WERI-Rb-1 (cell line): Measurements from ENCODE around the gene ANO4.

Source experiments
- DNase-seq: peaks from one replicate; pipeline ENCODE4 v3.0.0-alpha.2; 2020
- H3K27ac ChIP-seq: fragments of 250-450 bp; sonication (Bioruptor Pico); 2 replicates; pipeline ENCODE4 v1.5.1; 2020; ENCODE audit warnings: mild to moderate bottlenecking, moderate library complexity
- H3K27me3 ChIP-seq: fragments of 250-450 bp; sonication (Bioruptor Pico); 2 replicates; pipeline ENCODE4 v1.5.1; 2021; ENCODE audit warnings: mild to moderate bottlenecking, low read depth, moderate library complexity; ENCODE audit not compliant: insufficient read depth, severe bottlenecking
- H3K36me3 ChIP-seq: fragments of 250-450 bp; sonication (Bioruptor Pico); 2 replicates; pipeline ENCODE4 v1.5.1; 2020; ENCODE audit warnings: mild to moderate bottlenecking, moderate library complexity
- H3K4me3 ChIP-seq: 2 replicates; pipeline ENCODE4 v1.5.1; 2011; ENCODE audit warnings: low read depth, mild to moderate bottlenecking, control low read depth, low read length
- H3K9me3 ChIP-seq: fragments of 250-450 bp; sonication (Bioruptor Pico); 2 replicates; pipeline ENCODE4 v1.5.1; 2021; ENCODE audit warnings: mild to moderate bottlenecking, moderate library complexity; ENCODE audit not compliant: severe bottlenecking
- TF ChIP-seq, protein P1 (sequence below): IDR thresholded peaks from 2 replicates; pipeline ENCODE4 v1.5.1; 2011; ENCODE audit warnings: low read depth, mild to moderate bottlenecking, control low read depth, inconsistent platforms, low read length

The ANO4 gene

DNA sequence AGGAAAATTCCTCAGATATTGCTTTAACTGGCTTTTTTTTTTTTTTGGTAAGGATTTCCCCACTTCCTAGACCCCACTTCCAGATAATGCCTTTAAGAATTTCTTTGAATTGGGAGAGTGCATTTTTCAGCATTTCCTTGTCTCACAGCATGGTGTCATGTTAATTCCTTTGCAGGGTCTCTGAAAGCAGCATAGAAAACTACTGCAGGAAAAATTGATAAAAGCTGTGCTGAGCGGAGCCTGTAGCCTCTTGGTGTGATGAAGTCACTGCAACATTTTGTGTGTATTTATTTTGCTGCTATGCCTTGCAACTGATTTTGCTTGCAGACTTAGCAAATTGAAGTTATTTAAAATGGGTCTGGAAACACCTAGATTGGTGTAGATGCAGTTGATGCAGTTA is 2.7 kb downstream of the ANO4 start:
- Histone ChIP-seq H3K27me3 (no peaks in the 10 kb centered on the region), H3K4me3 (no peak overlapping the region), H3K27ac (no peak overlapping the region), H3K36me3 (no peaks in the 10 kb centered on the region), H3K9me3 (no peaks in the 10 kb centered on the region)
- DNase-seq = no peak
- TF ChIP-seq, protein P1, sequence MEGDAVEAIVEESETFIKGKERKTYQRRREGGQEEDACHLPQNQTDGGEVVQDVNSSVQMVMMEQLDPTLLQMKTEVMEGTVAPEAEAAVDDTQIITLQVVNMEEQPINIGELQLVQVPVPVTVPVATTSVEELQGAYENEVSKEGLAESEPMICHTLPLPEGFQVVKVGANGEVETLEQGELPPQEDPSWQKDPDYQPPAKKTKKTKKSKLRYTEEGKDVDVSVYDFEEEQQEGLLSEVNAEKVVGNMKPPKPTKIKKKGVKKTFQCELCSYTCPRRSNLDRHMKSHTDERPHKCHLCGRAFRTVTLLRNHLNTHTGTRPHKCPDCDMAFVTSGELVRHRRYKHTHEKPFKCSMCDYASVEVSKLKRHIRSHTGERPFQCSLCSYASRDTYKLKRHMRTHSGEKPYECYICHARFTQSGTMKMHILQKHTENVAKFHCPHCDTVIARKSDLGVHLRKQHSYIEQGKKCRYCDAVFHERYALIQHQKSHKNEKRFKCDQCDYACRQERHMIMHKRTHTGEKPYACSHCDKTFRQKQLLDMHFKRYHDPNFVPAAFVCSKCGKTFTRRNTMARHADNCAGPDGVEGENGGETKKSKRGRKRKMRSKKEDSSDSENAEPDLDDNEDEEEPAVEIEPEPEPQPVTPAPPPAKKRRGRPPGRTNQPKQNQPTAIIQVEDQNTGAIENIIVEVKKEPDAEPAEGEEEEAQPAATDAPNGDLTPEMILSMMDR = no peak

DNA sequence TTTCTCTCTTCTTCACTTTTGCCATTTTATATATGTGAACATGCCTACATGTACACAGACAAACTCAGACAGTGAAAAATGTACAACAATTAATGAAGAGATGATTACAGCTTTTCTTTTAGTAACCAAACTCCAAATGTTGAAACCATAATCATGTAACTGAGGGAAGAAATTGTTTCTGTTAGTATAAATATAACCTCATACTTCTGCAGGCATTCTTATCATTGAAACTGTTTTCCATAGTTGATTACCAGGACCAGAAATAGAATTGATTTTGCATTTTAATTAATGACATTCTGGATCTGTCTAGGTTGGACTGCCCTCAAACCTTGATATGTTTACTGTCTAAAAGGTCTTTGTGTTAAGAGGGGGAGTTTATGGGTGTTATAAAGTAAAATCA is 3.2 kb downstream of the ANO4 start:
- DNase-seq = no peak
- no peaks in the 10 kb centered on the region for H3K9me3 ChIP-seq
- no peak overlapping the region for H3K4me3 ChIP-seq
- H3K27me3 ChIP-seq = no peaks in the 10 kb centered on the region
- TF ChIP-seq, protein P1 = no peak
- H3K36me3 ChIP-seq = no peaks in the 10 kb centered on the region
- no peak overlapping the region for H3K27ac ChIP-seq

DNA sequence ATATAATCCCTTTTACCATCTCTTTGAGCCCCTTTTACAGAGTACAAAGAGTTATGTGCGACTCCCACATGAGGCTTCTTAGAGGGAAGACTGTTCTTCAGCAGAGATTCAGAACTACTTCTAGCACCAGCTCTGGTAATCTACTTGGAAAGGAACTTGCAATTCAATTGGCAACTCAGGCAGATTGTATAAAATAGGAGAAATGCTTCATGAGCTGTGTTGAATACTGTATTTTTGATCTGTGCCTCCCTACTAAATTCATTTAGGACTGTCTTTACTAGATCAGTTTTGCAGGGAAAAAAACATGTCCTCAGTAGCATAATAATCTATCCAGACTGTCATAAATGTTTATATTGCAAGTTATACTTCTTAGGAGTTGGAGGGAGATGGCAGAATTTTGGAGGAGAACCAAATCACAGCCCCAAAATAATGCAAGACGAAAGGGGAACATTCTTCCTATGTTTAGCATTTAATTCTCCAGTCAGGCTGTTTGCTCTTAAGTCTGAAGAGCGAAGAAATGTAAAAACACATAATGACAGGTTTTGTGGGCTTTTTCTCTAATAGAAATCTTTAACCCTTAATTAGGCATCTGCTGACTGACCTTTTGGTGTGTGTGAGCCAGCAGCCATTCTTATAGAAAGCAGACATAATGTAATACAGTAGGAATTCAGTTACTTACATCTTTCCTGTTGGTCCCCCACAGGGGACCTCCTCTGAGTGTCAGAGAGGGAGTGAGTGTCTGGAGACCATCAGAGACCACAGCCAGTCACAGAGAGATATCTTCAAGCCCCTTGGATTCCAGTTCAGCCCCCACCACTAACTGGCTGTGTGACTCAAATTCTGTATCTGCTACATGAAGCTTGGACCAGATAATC is 3.9 kb downstream of the ANO4 start:
- no peak for DNase-seq
- TF ChIP-seq, protein P1 = no peak
- H3K27me3 ChIP-seq = no peaks in the 10 kb centered on the region
- no peaks in the 10 kb centered on the region for H3K36me3 ChIP-seq
- H3K9me3 ChIP-seq = no peaks in the 10 kb centered on the region
- no peak overlapping the region for H3K27ac ChIP-seq
- no peak overlapping the region for H3K4me3 ChIP-seq

DNA sequence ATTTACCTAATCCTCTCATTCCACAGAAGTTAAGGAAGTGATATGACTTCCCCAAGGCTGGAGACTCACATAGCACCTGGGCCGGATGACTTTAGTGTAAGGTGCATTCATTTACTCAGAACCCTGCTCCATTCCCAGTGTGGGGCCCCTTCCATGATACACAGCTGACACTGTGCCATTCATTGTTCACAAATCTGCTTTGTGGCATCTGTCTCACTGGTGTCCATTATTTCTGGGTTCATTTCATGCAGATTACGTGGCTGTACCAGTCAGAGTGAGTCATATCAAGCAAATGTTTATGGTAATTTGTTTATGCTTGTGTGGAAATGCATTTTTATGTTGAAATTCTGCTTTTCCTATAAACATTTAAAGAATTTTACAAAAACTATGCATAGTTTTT is 5.2 kb downstream of the ANO4 start:
- TF ChIP-seq, protein P1 = no peak
- Histone ChIP-seq H3K27me3 (no peaks in the 10 kb centered on the region), H3K9me3 (no peaks in the 10 kb centered on the region), H3K4me3 (no peak overlapping the region), H3K27ac (no peak overlapping the region), H3K36me3 (no peaks in the 10 kb centered on the region)
- no peak for DNase-seq

DNA sequence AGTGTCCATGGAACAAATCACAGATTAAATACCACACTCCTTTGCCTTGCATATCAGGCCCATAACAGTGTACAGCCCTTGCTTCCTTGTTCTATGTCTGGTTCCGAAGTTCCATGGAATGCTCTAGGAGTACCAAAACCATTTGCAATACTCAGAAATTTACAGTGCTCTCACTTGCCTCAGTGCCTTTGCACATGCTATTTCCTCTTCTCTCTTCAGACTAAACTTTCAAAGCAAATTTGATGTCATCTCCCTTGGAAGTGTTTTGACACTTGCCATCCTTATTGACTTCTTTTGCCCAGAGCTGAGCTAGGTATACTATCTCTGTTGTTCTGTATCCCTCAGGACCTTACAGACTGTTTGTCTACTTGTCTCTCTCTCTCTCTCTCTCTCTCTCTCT is 6.1 kb downstream of the ANO4 start:
- Histone ChIP-seq H3K36me3 (no peaks in the 10 kb centered on the region), H3K4me3 (no peak overlapping the region)
- TF ChIP-seq, protein P1 = no peak

DNA sequence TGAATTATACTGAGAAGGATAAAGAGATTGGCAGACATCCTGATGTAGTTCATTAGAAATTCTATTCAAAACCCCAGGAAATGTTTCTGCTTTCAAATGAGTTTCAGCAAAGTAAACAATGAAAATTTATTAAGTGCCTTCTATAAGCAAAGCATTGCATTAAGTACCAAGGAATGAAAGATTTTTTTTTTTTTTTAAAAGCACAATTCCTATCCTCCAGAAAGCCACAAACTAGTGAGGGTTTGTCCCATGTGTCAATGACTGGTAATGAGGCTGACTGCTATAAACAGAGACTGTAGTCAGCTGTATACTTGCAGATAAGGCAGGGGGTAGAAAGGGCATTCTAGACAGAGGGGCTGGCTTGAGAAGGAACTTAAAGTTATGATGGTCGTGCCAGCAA is 6.7 kb downstream of the ANO4 start:
- Histone ChIP-seq H3K27ac (no peak overlapping the region), H3K36me3 (no peaks in the 10 kb centered on the region), H3K27me3 (no peaks in the 10 kb centered on the region), H3K4me3 (no peak overlapping the region), H3K9me3 (no peaks in the 10 kb centered on the region)
- no peak for DNase-seq
- TF ChIP-seq, protein P1 = no peak

More for the DNA sequence above, 6.1 kb downstream of the ANO4 start:
- H3K27me3 ChIP-seq = no peaks in the 10 kb centered on the region
- H3K9me3 ChIP-seq = no peaks in the 10 kb centered on the region
- no peak overlapping the region for H3K27ac ChIP-seq
- no peak for DNase-seq
